Activated CD8-positive, alpha-beta T cell treated with anti-CD3 and anti-CD28 coated beads for 36 hours (primary cell): ENCODE results near the gene KRT80. TPM values are rescaled to one million over a fixed set of nuclear protein-coding genes. Genes with fewer than 3 reads are reported as not detected.

Experiments used
- ATAC-seq: fragments of 200-7000 bp; cut with Tn5 transposase; one replicate; pipeline ENCODE4 v1.10.0; 2021; ENCODE audit warnings: mild to moderate bottlenecking, moderate library complexity
- CTCF ChIA-PET: fragments of 350-600 bp; sonication (Branson Sonifier 250); formaldehyde crosslinking; loops from one replicate; lab custom pipeline; 2021; ENCODE audit warnings: antibody characterized with exemption; lab: Charles Lee
- POLR2A ChIA-PET: fragments of 350-600 bp; sonication (Branson Sonifier 250); formaldehyde crosslinking; loops from one replicate; lab custom pipeline; 2021; ENCODE audit warnings: antibody characterized with exemption; lab: Charles Lee
- DNase-seq: peaks from one replicate; pipeline ENCODE4 v3.0.0-alpha.2; 2020
- H3K27ac Mint-ChIP-seq: one replicate; pipeline ENCODE4 v1.8.0; 2021; ENCODE audit warnings: mild to moderate bottlenecking, mixed read lengths
- H3K27me3 Mint-ChIP-seq: one replicate; pipeline ENCODE4 v1.8.0; 2021; ENCODE audit warnings: mixed read lengths
- H3K36me3 Mint-ChIP-seq: one replicate; pipeline ENCODE4 v1.8.0; 2021; ENCODE audit warnings: low read depth, mixed read lengths
- H3K4me1 Mint-ChIP-seq: one replicate; pipeline ENCODE4 v1.8.0; 2021; ENCODE audit warnings: low read depth, mixed read lengths
- H3K4me3 Mint-ChIP-seq: one replicate; pipeline ENCODE4 v1.8.0; 2021; ENCODE audit warnings: mild to moderate bottlenecking, moderate library complexity, mixed read lengths
- H3K9me3 Mint-ChIP-seq: one replicate; pipeline ENCODE4 v1.8.0; 2021; ENCODE audit warnings: mixed read lengths
- intact Hi-C: fragments of 100-400 bp; cut with micrococcal nuclease; formaldehyde crosslinking; loops from one replicate; pipeline ENCODE4 v1.10.0; 2022
- total RNA-seq, 2 experiments: library from RNA; stranded (reverse); gene quantifications; one replicate each; pipeline ENCODE4 v1.2.3, GENCODE V29; 2021
- TF ChIP-seq, protein P1 (sequence below): fragments of 200-600 bp; IDR thresholded peaks from one replicate; pipeline ENCODE4 v1.8.0; 2022; ENCODE audit warnings: antibody characterized with exemption, mild to moderate bottlenecking

KRT80 gene
- total RNA-seq, 2 experiments from 2014 or later, result not detected

DNA sequence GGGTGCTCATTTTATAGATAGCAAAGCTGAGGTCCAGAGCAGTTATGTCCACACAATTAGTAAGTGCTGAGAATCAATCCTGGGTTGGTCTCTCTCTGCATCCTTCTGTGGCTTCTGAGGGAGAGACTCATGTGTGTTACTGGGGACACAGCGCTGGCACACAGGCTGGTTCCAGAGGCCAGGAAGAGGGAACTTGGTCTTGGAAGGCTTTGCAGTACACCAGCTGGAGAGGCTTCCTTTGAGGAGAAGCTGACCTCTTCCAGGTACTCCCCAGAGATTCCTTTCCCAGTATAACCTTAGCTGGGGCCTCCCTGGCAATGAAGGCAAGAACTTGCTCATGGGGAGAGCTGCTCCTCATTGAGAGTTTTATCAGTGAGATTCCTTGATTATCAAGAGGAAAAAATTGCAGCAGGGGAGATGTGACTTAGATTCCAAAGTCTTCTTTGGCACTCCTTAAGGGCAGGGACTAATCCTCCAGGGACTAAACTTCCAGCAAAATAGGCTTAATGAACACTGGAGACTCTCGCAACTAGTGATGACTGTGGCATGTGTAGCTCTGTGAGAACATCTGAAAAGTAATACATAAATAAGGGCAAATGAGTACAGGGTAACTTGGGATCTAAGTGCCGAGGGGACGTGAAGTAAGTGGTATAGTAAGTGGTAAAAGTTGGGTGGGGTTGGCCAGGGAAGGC, 13.9 kb upstream of the KRT80 start:
- Mint-ChIP-seq H3K4me3 (no peak overlapping the region), H3K36me3 (no peaks in the 10 kb centered on the region), H3K9me3 (no peaks in the 10 kb centered on the region), H3K4me1 (peaks cover 6% of the 10 kb centered on the region), H3K27ac (no peak overlapping the region), H3K27me3 (peaks cover 8% of the 10 kb centered on the region)
- CTCF ChIA-PET, result interaction anchor here (1.2 to 1.9 kb wide), 2 partner anchors 8 to 73 kb away, joined by 3 to 5 read pairs; no protein-coding TSS in a partner anchor
- POLR2A ChIA-PET, result interaction anchor here (0.6 kb wide), 1 partner anchor 606 kb away, joined by 3 read pairs; no protein-coding TSS in a partner anchor
- DNase-seq (no peak), ATAC-seq (no peak)
- intact Hi-C loops, result no loop called here
- TF ChIP-seq, protein P1, sequence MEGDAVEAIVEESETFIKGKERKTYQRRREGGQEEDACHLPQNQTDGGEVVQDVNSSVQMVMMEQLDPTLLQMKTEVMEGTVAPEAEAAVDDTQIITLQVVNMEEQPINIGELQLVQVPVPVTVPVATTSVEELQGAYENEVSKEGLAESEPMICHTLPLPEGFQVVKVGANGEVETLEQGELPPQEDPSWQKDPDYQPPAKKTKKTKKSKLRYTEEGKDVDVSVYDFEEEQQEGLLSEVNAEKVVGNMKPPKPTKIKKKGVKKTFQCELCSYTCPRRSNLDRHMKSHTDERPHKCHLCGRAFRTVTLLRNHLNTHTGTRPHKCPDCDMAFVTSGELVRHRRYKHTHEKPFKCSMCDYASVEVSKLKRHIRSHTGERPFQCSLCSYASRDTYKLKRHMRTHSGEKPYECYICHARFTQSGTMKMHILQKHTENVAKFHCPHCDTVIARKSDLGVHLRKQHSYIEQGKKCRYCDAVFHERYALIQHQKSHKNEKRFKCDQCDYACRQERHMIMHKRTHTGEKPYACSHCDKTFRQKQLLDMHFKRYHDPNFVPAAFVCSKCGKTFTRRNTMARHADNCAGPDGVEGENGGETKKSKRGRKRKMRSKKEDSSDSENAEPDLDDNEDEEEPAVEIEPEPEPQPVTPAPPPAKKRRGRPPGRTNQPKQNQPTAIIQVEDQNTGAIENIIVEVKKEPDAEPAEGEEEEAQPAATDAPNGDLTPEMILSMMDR, result no peak

DNA sequence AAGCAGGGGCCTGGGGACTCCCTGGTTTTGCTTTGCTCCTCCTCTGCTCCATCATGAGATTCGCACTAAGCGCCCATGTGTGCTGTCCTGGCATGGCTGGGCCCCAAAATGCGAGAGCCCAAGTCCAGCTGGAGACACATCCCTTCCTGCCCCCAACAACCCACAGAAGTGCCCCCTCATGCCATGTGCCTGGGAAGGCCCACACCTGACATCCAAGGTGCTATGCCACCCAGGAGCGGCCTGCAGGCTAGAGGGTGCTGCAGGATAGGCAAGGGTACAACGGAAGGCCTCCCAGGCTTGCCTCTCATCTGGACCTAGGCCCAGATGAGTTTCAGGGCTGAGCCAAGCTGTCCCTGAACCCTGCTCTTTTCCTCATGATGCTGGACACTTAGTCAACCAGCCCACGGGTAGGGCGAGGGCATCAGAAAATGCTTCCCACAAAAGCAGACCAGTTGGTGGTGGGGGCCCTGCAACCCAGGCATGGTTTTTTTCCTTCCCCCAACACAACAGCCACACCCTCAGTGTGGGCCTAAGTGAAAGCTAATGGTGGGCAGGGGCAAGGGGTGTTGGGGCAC, 13.2 kb upstream of the KRT80 start:
- ChIA-PET POLR2A (no interaction called here), CTCF (interaction anchor here (1.2 to 1.9 kb wide), 2 partner anchors 9 to 74 kb away, joined by 3 to 5 read pairs; no protein-coding TSS in a partner anchor)
- no peaks in the 10 kb centered on the region for H3K9me3 Mint-ChIP-seq
- H3K27me3 Mint-ChIP-seq, result peaks cover 8% of the 10 kb centered on the region
- DNase-seq (no peak), ATAC-seq (no peak)
- intact Hi-C loops, result no loop called here
- TF ChIP-seq, protein P1, result no peak
- H3K4me1 Mint-ChIP-seq, result peaks cover 6% of the 10 kb centered on the region
- no peak overlapping the region for H3K4me3 Mint-ChIP-seq
- H3K36me3 Mint-ChIP-seq, result no peaks in the 10 kb centered on the region
- H3K27ac Mint-ChIP-seq, result no peak overlapping the region

DNA sequence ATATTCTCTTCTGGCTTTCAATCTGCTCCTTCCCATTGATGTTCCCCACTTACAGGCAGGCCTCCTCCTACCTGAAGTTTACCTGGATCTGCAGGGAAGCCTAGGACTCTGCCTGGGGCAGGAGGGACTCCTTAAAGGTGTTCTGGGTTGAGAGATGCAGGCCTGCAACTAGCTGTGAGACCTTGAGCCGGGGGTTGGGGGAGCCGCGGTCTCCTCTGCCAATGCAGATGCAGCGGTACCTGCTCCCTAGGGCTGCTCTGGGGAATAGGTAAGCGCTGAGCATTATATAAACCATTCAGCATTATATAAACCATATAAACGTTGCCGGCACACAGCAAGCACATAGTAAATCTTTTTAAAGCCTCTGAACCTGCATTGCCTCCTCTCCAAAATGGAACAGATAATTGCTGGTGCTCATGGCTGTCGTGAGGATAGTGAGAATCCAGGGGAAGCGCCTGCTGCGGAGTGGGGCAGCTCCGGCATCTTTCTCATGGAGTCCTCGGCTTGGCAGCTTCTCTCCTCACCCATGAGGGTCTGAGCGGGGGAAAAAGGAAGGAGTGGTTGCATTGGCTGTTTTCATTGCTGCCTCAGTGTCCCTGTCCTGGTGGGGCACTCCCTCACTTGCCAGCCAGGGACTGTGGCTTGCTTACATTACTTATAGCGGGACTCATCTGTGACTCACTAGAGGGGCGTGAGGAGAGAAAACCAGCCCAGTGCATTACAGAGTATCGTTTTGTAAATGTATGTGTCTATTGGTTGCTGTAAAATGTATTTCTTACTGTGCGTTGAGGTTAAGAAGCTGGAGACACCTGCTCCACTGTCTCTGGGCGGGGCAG, 12.5 kb upstream of the KRT80 start:
- no peaks in the 10 kb centered on the region for H3K36me3 Mint-ChIP-seq
- POLR2A ChIA-PET, result no interaction called here
- no peak overlapping the region for H3K4me3 Mint-ChIP-seq
- intact Hi-C loops, result no loop called here
- TF ChIP-seq, protein P1, result no peak
- H3K27me3 Mint-ChIP-seq, result peaks cover 8% of the 10 kb centered on the region
- ATAC-seq (no peak), DNase-seq (no peak)
- CTCF ChIA-PET, result interaction anchor here (0.8 to 1.9 kb wide), 2 partner anchors 9 to 75 kb away, joined by 3 to 5 read pairs; no protein-coding TSS in a partner anchor
- H3K9me3 Mint-ChIP-seq, result no peaks in the 10 kb centered on the region
- H3K27ac Mint-ChIP-seq, result no peak overlapping the region
- H3K4me1 Mint-ChIP-seq, result peaks cover 6% of the 10 kb centered on the region

DNA sequence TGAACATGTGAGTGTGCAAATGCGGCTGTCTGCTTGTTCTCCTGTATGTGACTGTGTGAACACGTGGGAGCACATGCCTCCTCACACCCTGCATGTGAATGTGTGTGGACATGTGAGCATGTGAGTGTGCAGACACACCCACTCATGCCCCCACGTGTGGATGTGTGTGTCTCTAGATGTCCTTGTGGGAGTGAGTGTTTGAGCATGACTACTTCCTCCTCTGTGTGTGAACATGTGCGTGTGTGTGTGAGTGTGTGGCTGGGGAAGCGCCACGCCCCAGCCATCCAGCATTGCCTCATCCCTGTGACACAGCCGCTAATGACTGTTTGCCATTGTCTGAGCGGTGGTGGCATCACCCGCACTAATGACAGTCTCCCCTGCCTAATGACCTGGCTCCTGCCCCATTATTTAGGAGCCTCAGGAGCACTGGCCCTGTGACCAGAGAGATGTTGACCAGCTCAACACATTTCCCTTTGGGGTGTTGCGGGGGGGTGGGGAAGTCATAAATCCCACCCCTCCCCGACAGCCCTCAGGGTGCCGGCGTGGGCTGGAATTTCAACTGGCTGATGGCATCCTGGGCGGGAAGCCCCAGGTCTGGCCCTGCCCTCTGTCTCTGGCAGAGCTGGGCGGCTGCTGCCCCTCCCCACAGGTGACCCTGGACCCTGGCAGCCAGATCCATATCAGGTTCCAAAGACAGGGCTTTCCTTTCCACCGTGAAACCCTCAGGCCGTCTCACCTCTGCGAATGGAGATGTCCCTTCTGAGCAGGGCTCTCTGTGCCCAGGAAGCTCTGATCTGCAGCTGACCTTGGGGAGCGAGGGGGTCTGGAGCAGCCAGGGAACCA, 11.5 kb upstream of the KRT80 start:
- Mint-ChIP-seq H3K4me3 (no peak overlapping the region), H3K9me3 (no peaks in the 10 kb centered on the region), H3K27ac (no peak overlapping the region), H3K27me3 (peaks cover 8% of the 10 kb centered on the region), H3K4me1 (peaks cover 6% of the 10 kb centered on the region), H3K36me3 (no peaks in the 10 kb centered on the region)
- CTCF ChIA-PET, result interaction anchor here (0.8 kb wide), 1 partner anchor 76 kb away, joined by 3 read pairs; no protein-coding TSS in a partner anchor
- DNase-seq (peak; percentile 42), ATAC-seq (peak; percentile 81)
- POLR2A ChIA-PET, result no interaction called here
- intact Hi-C loops, result no loop called here
- TF ChIP-seq, protein P1, result no peak
